22Rv1 (cell line): ENCODE measurements around the gene BDH1.

ENCODE experiments used
- CTCF ChIP-seq: fragments of 450-650 bp; IDR thresholded peaks from 2 replicates; pipeline ENCODE4 v1.5.1; 2017; ENCODE audit warnings: mild to moderate bottlenecking
- ZFX ChIP-seq: fragments of 450-650 bp; IDR thresholded peaks from 2 replicates; pipeline ENCODE4 v1.6.1; 2017; ENCODE audit warnings: antibody characterized with exemption, borderline replicate concordance

- no peak for TF ChIP-seq CTCF
- TF ChIP-seq ZFX = no peak
These were observed 9.3 kb downstream of the BDH1 start for GRCh38 chr3:197546307-197547085.
